Upper lobe of right lung (tissue), 1 donor: ENCODE results near the gene RBM20. TPM values are rescaled to one million over a fixed set of nuclear protein-coding genes. Genes with fewer than 3 reads are reported as not detected.

Experiments
- ATAC-seq: fragments of 200-7000 bp; cut with Tn5 transposase; one replicate; pipeline ENCODE4 v1.9.1; 2020; ENCODE audit warnings: mild to moderate bottlenecking, moderate library complexity
- DNase-seq: peaks from one replicate; pipeline ENCODE4 v3.0.0-alpha.2; 2020
- H3K27ac ChIP-seq: fragments of 200-600 bp; one replicate; pipeline ENCODE4 v1.8.0; 2022
- H3K27me3 ChIP-seq: fragments of 200-600 bp; one replicate; pipeline ENCODE4 v1.8.0; 2022; ENCODE audit warnings: mild to moderate bottlenecking
- H3K36me3 ChIP-seq: fragments of 200-600 bp; one replicate; pipeline ENCODE4 v1.8.0; 2022
- H3K4me1 ChIP-seq: fragments of 200-600 bp; one replicate; pipeline ENCODE4 v1.8.0; 2022
- H3K4me3 ChIP-seq: fragments of 200-600 bp; one replicate; pipeline ENCODE4 v1.8.0; 2022; ENCODE audit warnings: mild to moderate bottlenecking
- H3K9me3 ChIP-seq: fragments of 200-600 bp; one replicate; pipeline ENCODE4 v1.8.0; 2022
- CTCF ChIP-seq: fragments of 200-600 bp; IDR thresholded peaks from one replicate; pipeline ENCODE4 v1.8.0; 2022; ENCODE audit warnings: antibody characterized with exemption
- intact Hi-C: fragments of 100-400 bp; cut with DNase I; formaldehyde crosslinking; loops from one replicate; pipeline ENCODE4 v1.11.0; 2022
- total RNA-seq: library from RNA; stranded (reverse); fragmentation: NEBNext Ultra II Directional; extraction: Animal tissue kit (Norgen Biotek cat#: 25700); gene quantifications from one replicate; pipeline ENCODE4 v1.2.1, GENCODE V29; 2021
- donor health status: DM: no; HTN: yes; CAD: no; lungs with severe emphysema.

RBM20 gene
- total RNA-seq, 1 donor from 2014 or later = 0.41 TPM

- Histone ChIP-seq H3K4me3 (no peak overlapping the region), H3K9me3 (no peaks in the 10 kb centered on the region), H3K27me3 (peaks cover 4% of the 10 kb centered on the region), H3K4me1 (no peaks in the 10 kb centered on the region), H3K36me3 (no peaks in the 10 kb centered on the region), H3K27ac (no peak overlapping the region)
- no peak for TF ChIP-seq CTCF
- DNase-seq (no peak), ATAC-seq (no peak)
- intact Hi-C loops = no loop called here
Observed at GRCh38 chr10:110778211-110778610, 134.1 kb downstream of the RBM20 start.

GRCh38 chr10:110779489-110779888 is 135.4 kb downstream of the RBM20 start:
- TF ChIP-seq CTCF = no peak
- no peaks in the 10 kb centered on the region for H3K4me1 ChIP-seq
- H3K27ac ChIP-seq = no peak overlapping the region
- H3K9me3 ChIP-seq = no peaks in the 10 kb centered on the region
- ATAC-seq (no peak), DNase-seq (no peak)
- H3K27me3 ChIP-seq = peaks cover 4% of the 10 kb centered on the region
- intact Hi-C loops = no loop called here
- H3K36me3 ChIP-seq = no peaks in the 10 kb centered on the region
- H3K4me3 ChIP-seq = no peak overlapping the region

GRCh38 chr10:110780704-110781103 is 136.6 kb downstream of the RBM20 start:
- ATAC-seq (no peak), DNase-seq (no peak)
- Histone ChIP-seq H3K27me3 (peaks cover 4% of the 10 kb centered on the region), H3K27ac (no peak overlapping the region), H3K4me3 (no peak overlapping the region), H3K36me3 (no peaks in the 10 kb centered on the region), H3K9me3 (no peaks in the 10 kb centered on the region), H3K4me1 (no peaks in the 10 kb centered on the region)
- intact Hi-C loops = no loop called here
- no peak for TF ChIP-seq CTCF

GRCh38 chr10:110781139-110781538 is 137.0 kb downstream of the RBM20 start:
- no peaks in the 10 kb centered on the region for H3K9me3 ChIP-seq
- intact Hi-C loops = no loop called here
- H3K36me3 ChIP-seq = no peaks in the 10 kb centered on the region
- no peaks in the 10 kb centered on the region for H3K4me1 ChIP-seq
- H3K4me3 ChIP-seq = no peak overlapping the region
- H3K27me3 ChIP-seq = no peaks in the 10 kb centered on the region
- ATAC-seq (no peak), DNase-seq (no peak)
- TF ChIP-seq CTCF = no peak
- no peak overlapping the region for H3K27ac ChIP-seq

GRCh38 chr10:110782616-110783015 is 138.5 kb downstream of the RBM20 start:
- no peak for TF ChIP-seq CTCF
- H3K27ac ChIP-seq = no peak overlapping the region
- H3K9me3 ChIP-seq = no peaks in the 10 kb centered on the region
- intact Hi-C loops = no loop called here
- H3K27me3 ChIP-seq = no peaks in the 10 kb centered on the region
- H3K4me3 ChIP-seq = no peak overlapping the region
- H3K4me1 ChIP-seq = no peaks in the 10 kb centered on the region
- H3K36me3 ChIP-seq = no peaks in the 10 kb centered on the region
- DNase-seq = no peak
- ATAC-seq = no peak

- TF ChIP-seq CTCF = no peak
- ATAC-seq = no peak
Observed at GRCh38 chr10:110783509-110784107, 139.5 kb downstream of the RBM20 start.

More at GRCh38 chr10:110783509-110784107, 139.5 kb downstream of the RBM20 start:
- Histone ChIP-seq H3K9me3 (no peaks in the 10 kb centered on the region), H3K27ac (no peak overlapping the region), H3K36me3 (no peaks in the 10 kb centered on the region), H3K27me3 (no peaks in the 10 kb centered on the region), H3K4me1 (no peaks in the 10 kb centered on the region), H3K4me3 (no peak overlapping the region)
- DNase-seq = no peak
- intact Hi-C loops = no loop called here
